Fibroblast of skin of left biceps (primary cell): ENCODE results near the gene CELF5.
"Not testable (repeated sequence)": the region's sequence is repeated elsewhere in the genome, so short reads cannot be mapped to it uniquely, and the experiment has no call there.

Source experiments
- DNase-seq, 2 experiments: peaks; one replicate each; pipeline ENCODE4 v3.0.0-alpha.2; 2013; ENCODE audit warnings: low read depth in 2 of 2

The CELF5 gene

DNA sequence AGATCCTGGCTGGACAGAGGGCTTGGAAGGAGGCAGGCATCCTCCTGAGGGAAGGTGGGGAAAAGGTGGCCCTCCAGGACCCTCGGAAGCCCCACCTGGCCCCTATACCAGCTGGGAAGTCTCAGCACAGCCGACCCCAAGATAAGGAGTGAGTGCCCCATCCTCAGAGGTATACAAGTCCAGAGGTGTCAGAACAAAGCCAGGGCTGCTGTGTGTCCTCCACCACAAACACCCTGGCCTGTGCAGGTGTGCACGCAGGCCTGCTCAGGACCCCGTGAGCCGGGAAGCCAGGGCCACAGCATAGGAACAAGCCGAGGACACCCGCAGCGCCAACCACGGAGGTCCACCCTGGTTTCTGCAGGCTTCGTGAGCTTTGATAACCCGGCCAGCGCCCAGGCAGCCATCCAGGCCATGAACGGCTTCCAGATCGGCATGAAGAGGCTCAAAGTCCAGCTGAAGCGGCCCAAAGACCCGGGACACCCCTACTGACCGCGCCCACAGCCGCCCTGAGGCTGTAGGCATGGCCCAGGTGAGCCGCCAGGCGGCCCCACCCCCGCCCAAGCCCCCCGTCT is 68.6 kb downstream of the CELF5 start:
- no peak for DNase-seq

DNA sequence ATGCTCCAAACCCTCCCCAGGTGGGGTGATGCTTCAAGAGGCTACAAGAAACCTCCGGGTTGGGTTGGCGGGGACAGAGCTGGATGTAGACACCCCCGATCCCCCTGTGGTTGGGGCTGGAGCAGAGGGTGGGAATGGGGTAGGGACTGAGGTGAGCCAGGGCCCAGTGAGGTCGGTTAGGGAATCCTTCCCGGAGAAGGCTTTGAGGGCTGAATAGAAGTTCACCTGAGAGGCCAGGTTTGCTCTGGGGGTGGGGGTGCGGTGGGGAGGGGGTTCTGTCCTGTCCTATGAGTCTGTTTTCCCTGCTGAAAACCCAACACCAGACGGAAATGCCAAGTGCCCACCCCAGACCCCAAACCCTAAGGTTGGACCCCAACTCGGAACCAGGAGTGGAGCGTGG is 69.1 kb downstream of the CELF5 start:
- DNase-seq: no peak

DNA sequence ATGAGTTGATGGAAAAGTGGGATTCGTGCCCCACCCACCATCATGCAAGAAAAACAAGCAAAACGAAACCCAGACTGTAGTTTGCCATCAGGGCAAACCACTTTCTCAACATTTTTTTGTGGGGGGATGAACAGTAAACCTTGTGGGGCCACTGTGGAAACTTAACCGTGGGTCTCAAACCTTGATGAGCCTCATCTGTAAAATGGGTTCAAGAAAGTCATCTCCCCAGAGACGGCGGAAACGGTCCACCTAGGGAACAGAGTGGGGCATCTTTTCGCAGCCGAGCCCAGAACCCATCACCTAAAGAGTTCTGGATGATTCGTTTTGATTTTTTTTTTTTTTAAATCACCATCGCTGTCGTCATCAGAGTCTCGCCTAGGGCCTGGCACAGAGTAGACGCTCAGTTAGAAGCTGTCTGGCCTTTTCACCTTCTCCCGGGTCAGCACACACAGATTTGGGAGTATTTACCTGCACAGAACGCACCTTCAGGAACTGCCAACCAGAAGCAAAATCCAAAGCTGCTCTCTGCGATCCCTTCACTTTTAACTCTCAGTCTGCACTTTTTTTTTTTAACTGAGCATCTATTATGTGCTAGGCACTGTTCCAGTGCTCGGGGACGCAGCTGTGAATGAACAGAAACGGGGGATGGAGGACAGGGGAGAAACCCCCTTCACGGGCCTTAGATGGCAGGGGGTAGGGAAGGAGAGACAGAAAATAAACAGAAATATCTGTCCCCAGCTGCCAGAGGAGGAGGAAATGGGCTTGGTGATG is 69.8 kb downstream of the CELF5 start:
- DNase-seq: no peak

DNA sequence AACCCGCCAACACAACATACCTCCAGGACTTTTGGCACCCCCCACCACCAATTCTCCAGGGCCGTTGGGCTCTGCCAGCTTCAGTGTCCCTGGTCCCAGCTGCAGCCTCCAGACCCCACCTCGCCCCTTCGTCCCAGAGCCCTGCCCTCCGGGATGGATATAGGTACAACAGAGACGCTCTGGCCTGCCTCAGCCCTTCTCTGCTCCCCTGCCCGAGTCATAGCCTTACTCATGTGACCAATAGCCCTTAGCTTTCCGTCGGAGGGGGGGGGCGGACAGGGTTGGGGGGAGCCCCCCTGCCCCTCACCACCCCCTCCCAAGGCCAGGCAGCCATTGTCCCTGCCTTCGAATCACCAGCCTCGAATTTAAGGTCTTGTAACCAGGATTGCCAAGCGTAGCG is 71.1 kb downstream of the CELF5 start:
- DNase-seq: no peak

DNA sequence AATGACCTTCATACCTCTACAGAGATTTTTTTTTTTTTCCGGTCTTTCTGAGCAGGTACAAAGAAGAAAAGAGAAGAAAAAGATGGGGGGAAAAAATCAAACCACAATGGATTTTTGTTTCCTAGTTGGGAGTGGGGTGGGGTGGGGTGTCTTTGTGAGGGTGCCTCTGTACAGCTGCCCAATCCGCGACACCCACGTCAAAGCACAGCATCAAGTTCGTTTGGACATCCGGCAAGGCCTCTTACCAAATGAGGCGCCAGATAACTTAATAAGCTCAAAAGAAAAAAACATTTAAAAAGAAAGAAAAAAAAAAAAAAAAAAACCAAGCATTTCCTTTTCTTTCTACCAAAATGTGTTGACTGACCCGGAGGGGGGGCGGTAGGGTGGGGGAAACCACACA is 71.6 kb downstream of the CELF5 start:
- no peak for DNase-seq

DNA sequence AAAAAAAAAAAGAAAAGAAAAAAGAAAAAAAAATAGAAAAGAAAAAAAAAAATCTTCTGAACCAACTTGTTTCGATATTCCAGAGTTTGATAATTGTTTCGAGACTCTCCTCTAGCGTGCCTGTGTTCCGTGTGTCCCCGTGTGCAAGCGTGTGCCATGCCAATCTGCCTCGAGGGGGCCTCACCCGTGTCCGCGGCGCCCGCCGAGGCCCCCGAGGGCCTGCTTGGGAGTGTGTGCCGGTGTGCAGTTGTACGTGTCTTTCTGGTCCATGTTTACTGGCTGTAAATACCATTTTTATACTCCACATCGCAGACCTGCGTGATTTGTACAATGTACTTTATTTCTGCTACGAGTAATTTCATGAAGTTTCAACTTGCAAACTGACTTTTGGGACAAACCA is 72.0 kb downstream of the CELF5 start:
- no peak for DNase-seq

DNA sequence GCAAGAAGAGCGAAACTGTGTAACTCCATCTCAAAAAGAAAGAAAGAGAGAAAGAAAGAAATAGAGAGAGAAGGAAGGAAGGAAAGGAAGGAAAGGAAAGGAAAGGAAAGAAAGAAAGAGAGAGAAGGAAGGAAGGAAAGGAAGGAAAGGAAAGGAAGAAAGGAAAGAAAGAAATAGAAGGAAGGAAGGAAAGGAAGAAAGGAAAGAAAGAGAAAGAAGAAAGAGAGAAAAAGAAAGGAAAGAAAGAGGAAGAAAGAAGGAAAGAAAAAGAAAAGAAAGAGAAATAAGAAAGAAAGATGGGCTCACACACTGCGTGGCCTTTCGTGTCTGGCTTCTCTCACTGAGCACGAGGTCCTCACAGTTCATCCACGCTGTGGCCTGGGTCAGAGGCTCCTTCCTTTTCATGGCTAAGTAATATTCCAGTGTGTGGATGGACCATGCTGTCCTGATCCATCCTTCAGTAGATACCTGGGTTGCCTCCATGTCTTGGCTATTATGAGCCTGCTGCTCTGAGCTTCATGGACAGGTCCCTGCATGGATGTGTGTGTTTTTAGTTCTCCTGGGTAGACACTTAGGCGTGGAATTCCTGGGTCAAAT is 74.5 kb downstream of the CELF5 start:
- no peak for DNase-seq

DNA sequence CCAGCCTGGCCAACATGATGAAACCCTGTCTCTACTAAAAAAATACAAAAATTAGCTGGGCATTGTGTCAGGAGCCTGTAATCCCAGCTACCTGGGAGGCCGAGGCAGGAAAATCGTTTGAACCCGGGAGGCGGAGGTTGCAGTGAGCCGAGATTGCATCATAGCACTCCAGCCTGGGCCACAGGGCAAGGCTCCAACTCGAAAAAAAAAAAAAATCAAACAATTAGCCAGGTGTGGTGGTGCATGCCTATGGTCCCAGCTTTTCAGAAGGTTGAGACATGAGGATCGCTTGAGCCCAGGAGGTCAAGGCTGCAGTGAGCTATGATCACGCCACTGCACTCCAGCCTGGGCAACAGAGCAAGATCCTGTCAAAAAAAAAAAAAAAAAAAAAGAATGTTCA is 76.1 kb downstream of the CELF5 start:
- not testable (repeated sequence) for DNase-seq

DNA sequence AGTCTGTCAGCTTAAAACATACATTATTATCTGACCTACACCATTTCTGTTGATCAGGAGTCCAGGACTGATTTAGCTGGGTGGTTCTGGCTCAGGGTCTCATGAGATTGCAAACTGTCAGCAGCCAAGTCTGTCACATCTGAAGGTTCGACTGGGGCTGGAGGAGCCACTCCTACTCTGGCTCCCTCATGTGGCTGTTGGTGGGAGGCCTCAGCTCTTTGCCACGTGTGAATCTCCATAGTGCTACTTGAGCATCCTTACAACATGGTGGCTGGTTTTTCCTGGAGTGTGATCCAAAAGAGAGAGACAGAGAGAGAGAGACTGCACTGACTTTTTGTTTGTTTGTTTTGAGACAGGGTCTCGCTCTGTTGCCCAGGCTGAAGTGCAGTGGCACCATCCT is 78.3 kb downstream of the CELF5 start:
- DNase-seq: no peak

DNA sequence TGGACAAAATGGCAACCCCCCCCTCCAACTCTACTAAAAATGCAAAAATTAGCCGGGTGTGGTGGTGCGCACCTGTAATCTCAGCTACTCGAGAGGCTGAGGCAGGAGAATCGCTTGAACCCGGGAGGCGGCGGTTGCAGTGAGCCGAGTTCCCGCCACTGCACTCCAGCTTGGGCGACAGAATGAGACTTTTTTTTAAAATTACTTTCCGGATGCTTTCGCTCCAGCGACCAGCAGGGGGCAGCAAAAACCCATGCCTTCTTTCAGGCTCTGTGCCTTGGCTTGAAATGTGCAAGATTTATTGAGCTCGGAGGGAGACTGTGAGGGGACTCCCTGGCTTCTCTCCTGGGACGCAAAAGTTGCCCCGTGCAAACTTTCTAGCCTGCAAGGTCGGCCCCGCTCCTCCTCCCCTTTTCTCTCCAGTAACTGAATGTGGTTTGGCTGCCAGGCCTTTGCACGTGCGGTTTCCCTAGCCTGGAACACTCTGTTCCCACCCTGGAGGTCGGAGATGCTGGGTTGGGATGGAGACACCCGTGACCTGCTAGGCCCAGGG is 80.5 kb downstream of the CELF5 start:
- peak in 1 of 2 experiments; percentile 16 for DNase-seq

DNA sequence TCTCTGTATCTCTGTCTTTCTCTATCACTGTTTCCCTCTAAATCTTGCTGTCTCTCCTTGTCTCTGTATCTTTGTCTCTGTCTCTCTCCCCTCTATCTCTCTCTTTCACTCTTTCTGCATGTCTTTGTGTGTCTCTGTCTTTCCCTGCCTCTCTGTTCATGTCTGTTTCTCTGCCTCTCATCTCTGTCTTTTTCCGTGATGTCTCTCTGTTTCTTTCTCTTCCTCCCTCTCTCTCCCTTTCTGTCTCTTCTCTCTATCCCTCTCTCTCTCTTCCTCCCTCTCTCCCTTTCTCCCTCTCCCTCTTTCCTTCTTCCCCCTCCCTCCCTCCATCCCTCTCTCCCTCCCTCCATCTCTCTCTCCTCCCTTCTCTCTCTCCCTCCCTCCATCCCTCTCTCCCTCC is 85.3 kb downstream of the CELF5 start:
- DNase-seq: no peak

DNA sequence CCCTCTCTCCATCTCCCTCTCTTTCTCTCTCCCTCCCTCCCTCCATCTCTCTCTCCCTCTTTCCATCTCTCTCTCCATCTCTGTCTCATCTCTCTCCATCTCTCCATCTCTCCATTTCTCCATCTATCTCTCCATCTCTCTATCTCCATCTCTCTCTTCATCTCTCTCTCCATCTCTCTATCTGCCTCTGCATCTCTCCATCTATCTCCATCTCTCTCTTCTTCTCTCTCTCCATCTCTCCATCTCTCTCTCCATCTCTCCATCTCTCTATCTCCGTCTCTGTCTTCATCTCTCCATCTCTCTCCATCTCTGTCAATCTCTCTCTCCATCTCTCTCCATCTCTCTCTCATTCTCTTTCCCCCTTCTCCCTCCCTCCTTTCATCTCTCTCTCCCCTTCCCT is 85.8 kb downstream of the CELF5 start:
- no peak for DNase-seq

DNA sequence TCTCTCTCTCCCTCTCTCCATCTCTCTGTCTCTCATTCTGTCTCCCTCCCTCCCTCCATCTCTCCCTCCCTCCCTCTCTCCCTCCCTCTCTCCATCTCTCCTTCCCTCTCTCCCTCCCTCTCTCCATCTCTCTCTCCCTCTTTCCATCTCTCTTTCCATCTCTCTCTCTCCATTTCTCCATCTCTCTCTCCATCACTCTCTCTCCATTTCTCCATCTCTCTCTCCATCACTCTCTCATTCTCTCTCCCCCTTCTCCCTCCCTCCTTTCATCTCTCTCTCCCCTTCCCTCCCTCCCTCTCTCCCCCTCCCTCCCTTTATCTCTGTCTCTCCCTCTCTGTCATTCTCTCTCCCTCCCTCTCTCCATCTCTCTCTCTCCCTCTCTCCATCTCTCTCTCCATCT is 86.2 kb downstream of the CELF5 start:
- DNase-seq: no peak

DNA sequence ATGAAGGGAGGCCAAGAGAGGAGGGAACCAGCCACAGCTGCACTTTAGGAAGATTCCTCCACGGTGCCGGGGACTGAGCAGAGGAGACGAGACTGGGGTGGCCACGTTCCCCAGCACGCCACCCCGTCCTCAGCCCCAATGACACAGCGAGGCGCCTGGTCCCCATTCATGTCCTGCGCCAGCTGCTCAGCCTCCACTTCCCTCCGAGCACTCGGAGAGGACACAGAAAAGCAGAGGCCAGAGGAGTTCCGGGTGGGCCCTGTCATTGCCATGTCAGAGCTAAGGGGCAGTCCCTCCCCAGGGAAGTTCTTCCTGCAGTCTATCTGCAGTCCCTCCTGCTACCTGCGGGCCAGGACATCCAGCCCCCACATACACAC is 88.7 kb downstream of the CELF5 start:
- DNase-seq: no peak

DNA sequence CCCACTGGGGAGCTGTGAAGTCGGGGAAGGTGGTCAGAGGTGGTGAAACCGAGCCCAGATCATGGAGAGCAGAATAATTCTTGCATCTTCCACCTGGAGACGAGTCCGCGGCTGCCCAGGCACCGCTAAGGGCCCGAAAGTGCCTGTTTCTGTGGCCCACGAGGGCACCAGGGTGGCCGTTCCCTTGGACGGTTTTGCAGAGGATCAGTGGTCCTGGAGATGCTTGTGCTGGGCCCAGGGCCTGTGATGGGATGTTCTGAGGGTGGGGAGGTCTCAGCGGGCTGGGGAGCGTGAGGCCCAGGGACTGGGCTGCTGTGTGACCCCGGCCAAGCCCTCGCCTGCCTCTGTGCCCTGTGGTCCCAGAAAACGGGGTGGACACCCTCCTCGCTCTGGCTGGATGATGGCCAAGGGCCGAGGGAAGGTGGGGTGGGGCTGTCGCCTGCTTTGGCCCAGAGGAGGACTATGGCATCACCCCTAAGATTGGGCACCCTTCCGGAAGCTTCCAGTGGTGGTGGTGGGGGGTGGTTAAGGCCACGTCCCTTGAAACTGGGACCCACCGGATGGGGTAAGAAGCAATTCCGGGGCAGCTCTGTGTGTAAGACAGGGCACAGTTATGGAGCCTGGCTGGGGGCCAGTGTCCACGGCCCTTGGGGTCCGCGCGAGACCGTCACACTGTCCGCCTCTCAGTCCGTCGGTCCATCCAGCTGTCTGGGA is 90.7 kb downstream of the CELF5 start:
- no peak for DNase-seq

DNA sequence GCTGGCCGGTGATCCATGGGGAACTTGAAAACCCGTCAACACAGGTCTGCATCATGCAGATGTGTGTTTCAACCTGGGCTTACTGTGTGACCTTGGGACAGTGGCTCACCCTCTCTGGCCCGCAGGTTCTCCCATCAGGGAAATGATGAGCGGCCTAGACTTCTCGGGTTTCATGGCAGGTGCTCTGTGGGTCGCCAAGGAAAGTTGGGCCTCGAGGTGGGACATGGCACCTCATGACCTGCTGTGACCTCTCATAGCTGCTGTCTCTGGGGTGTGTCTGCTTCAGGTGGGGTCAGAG is 91.2 kb downstream of the CELF5 start:
- no peak for DNase-seq

DNA sequence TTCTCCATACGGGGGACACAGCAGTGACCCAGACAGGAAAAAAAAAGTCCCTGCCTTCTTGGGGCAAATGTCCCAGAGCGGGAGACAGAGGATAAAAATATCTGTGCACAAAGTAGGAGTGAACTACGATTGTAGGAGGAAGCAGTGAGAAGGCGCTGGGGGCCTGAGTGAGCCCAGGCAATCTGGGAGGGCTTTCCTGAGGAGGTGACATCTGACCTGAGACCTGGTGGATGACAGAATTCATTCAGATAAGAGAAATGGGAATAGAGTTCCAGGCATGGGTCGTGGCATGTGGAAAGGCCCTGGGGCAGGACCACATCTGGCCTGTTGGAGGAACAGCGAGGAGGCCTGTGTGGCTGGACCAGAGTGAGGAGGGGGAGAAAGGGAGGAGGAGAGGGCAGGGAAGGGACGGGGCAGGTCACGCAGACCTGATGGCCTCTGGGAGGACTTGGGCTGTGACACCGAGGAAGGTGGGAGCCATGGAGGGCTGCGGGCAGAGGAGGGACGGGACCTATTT is 91.7 kb downstream of the CELF5 start:
- no peak for DNase-seq

DNA sequence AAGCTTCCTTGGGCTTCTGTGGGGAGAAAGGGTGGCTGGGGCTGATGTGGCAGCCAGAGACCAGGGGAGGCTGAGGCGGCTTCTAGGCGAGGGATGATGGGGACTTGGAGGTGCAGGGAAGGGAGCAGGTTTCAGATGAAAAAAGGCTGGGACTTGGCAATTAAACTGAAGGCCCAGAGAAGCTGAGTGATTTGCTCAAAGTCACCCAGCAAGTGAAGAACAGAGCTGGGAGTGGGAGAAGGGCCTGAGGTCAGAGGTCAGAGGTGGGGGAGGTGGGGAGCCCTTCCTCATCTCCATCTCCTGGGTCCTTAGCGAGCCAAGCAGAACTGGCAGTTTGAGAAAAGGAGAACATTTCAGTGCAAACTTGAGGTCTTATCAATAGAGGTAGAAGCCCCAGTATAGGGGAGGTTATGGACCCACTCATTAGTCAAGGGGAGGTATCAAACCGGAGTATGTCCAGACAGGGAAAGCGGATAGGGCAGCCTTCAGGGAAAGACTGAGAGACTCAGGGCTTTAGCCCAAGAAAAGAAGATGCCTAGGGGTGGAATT is 92.3 kb downstream of the CELF5 start:
- no peak for DNase-seq

DNA sequence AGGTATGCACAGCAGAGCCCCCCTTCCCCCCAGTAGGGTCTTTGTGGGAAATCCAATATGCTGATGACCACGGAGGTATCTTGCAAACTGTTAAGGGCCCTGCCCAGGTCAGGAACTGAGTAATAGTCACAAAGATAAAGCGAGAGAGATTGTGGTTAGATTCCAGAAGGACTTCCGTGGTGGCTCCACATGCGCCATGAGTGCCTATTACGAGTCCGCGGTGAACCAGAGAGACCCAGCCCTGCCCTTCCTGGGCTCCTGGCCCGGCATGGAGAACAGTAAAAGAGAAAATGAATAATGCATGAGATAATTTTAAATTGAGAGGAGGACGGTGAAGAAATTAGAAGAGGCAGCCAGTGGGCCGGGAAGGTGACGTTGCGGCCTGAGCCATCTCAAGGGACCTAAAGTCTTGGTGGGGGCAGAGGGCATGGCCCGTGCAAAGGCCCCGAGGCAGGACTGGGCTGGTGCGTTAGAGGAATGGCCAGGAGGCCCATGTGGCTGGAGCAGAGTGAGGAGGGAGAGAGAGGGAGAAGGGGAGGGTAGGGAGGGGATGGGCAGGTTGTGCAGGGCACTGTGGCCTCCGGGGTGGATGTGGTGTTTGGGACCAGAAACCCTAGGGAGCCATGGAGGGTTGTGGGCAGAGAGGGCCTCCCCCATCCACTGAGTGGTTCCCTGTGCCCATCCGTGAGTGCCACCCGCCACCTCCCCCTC is 95.3 kb downstream of the CELF5 start:
- DNase-seq: no peak

DNA sequence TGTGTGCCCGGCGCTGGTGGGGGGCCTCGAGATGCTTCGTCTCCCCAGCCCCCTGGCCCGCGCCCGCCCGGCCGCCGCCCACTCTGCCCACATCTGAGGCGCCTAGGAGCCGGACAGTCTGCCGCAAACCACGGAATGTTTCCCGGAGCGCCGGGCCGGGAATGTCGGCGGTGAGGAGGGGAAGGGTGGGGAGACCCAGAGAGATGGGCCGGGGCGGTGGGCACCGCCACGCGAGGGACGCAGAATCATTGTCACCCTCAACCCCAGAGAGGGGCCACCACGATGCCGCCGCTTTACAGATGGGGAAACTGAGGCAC is 95.9 kb downstream of the CELF5 start:
- no peak for DNase-seq

DNA sequence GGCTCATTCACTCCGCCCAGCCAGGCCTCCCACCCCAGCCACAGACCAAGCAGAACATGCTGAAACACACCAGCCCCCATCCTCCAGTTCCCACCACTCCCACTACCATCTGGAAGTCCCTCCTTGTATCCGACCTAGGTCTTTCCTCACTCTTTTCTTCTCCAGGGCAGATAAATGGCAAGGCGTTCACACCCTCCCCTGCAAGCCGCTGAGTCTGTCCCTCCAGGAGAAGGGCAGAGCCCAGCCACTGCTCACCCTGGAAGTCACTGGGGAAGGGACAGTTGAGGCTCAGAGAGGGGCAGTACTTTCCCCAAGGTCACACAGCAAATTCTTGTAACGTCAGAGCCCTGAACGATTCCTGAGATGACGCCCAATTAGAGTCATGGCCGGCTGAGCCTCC is 96.4 kb downstream of the CELF5 start:
- no peak for DNase-seq

DNA sequence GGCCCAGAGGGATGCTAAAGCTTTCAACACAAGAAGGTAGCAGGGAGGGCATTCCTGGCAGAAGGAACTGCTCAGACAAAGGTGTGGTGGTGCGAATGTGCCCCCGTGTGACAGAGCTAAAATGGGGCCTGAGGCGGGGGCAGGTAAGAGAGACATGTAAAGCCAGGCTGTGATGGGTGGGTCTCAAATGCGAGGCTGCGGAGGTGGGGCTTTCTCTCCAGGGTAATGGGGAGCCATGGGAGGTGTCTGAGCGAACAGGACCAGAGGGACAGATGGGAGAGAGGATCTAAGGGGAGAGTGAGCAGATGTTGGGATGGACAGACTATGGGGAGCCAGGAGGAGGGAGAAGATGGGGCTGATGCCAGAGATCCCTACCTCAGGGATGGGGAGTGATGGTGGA is 97.2 kb downstream of the CELF5 start:
- no peak for DNase-seq
